NCI-H146 (cell line): Measurements from ENCODE around the gene TENM4.

Experiments
- DNase-seq: peaks from one replicate; lab custom pipeline; 2025; lab: John Stamatoyannopoulos, UW

TENM4 gene

GRCh38 chr11:79174045-79175008 lies 266.5 kb downstream of the TENM4 start:
- DNase-seq: no peak

GRCh38 chr11:79173615-79174014 lies 267.2 kb downstream of the TENM4 start:
- no peak for DNase-seq

GRCh38 chr11:79170321-79170720 lies 270.5 kb downstream of the TENM4 start:
- no peak for DNase-seq

- DNase-seq: no peak
Measured at GRCh38 chr11:79168530-79169110, 272.2 kb downstream of the TENM4 start.

- DNase-seq: no peak
Measured at GRCh38 chr11:79167510-79168188, 273.2 kb downstream of the TENM4 start.

- DNase-seq: no peak
Measured at GRCh38 chr11:79165908-79166307, 274.9 kb downstream of the TENM4 start.

GRCh38 chr11:79160791-79161403 lies 279.9 kb downstream of the TENM4 start:
- DNase-seq: peak; percentile 25

GRCh38 chr11:79159657-79160450 lies 281.0 kb downstream of the TENM4 start:
- DNase-seq: no peak

GRCh38 chr11:79157738-79158137 lies 283.1 kb downstream of the TENM4 start:
- DNase-seq: no peak

- peak; percentile 10 for DNase-seq
Measured at GRCh38 chr11:79156031-79156430, 284.8 kb downstream of the TENM4 start.

- DNase-seq: no peak
Measured at GRCh38 chr11:79155237-79155636, 285.6 kb downstream of the TENM4 start.

GRCh38 chr11:79152511-79152910 lies 288.3 kb downstream of the TENM4 start:
- no peak for DNase-seq

- DNase-seq: no peak
Measured at GRCh38 chr11:79151396-79151795, 289.4 kb downstream of the TENM4 start.

- DNase-seq: no peak
Measured at GRCh38 chr11:79150966-79151365, 289.9 kb downstream of the TENM4 start.

- DNase-seq: no peak
Measured at GRCh38 chr11:79150320-79150719, 290.5 kb downstream of the TENM4 start.

- DNase-seq: no peak
Measured at GRCh38 chr11:79147731-79148130, 293.1 kb downstream of the TENM4 start.

GRCh38 chr11:79147011-79147410 lies 293.8 kb downstream of the TENM4 start:
- no peak for DNase-seq

- no peak for DNase-seq
Measured at GRCh38 chr11:79139900-79140299, 300.9 kb downstream of the TENM4 start.

- no peak for DNase-seq
Measured at GRCh38 chr11:79129702-79130101, 311.1 kb downstream of the TENM4 start.

GRCh38 chr11:79128291-79128690 lies 312.5 kb downstream of the TENM4 start:
- DNase-seq: no peak

- no peak for DNase-seq
Measured at GRCh38 chr11:79122759-79123158, 318.1 kb downstream of the TENM4 start.

- DNase-seq: peak; percentile 19
Measured at GRCh38 chr11:79121351-79121750, 319.5 kb downstream of the TENM4 start.
